H1 (cell line): ENCODE data around the gene CD38. TPM values are rescaled to one million over a fixed set of nuclear protein-coding genes. Genes with fewer than 3 reads are reported as not detected.

ENCODE experiments used
- MAFK ChIP-seq: IDR thresholded peaks from 2 replicates; pipeline ENCODE4 v1.6.1; 2012; ENCODE audit warnings: low read depth, mild to moderate bottlenecking, improper control_type of control experiment, low read length
- polyA plus RNA-seq, 7 experiments: library from polyadenylated mRNA; depleted of rRNA in 3 of 7; stranded (reverse) in 5 of 7; unstranded in 2 of 7; fragments of >200 nt in 5 of 7; fragments of 200-250 nt in 2 of 7; gene quantifications; 1 replicate in 5 of 7; 2 replicates in 1 of 7; 4 replicates in 1 of 7; pipeline versions ENCODE4 v1.2.1 to v1.2.3, GENCODE V29; 2011 to 2013; ENCODE audit warnings: missing spikeins in 2 of 7, mixed read lengths in 2 of 7
- total RNA-seq: library from RNA; stranded (reverse); fragmentation: NEBNext Ultra II Directional; extraction: Animal tissue kit (Norgen Biotek cat#: 25700); gene quantifications from 2 replicates; pipeline ENCODE4 v1.2.1, GENCODE V29; 2021
- TF ChIP-seq, protein P1 (sequence below): fragments of 300-600 bp; sonication (generic); IDR thresholded peaks from 2 replicates; pipeline ENCODE4 v1.7.1; 2012; ENCODE audit warnings: low read length, moderate library complexity, mild to moderate bottlenecking, inconsistent platforms; ENCODE audit not compliant: insufficient replicate concordance

Gene CD38
- total and polyA plus RNA-seq, 2 of the 8 experiments (the other 6 are each of a cell fraction or from before 2014, with no cell fraction given), result 0.14 to 0.24 TPM

DNA sequence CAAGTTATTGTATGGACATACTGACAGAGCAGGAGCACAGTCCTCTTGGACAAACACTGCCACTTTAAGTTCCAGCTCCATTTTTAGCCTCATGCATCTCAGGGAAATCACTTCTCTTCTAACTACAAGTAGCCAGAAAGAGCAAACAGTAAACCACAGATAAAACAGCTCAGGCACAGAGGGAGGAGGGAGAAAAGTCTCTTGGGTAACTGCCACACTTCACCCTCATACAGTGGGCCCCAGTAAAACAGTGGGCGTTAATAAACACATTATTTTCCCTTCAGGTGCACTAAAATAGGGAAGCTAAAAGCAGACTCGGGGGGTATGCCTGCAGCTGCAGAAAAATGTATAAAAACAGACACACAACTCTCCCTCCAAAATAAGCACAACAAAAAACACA is 21.6 kb downstream of the CD38 start (continued):
- TF ChIP-seq, protein P1, sequence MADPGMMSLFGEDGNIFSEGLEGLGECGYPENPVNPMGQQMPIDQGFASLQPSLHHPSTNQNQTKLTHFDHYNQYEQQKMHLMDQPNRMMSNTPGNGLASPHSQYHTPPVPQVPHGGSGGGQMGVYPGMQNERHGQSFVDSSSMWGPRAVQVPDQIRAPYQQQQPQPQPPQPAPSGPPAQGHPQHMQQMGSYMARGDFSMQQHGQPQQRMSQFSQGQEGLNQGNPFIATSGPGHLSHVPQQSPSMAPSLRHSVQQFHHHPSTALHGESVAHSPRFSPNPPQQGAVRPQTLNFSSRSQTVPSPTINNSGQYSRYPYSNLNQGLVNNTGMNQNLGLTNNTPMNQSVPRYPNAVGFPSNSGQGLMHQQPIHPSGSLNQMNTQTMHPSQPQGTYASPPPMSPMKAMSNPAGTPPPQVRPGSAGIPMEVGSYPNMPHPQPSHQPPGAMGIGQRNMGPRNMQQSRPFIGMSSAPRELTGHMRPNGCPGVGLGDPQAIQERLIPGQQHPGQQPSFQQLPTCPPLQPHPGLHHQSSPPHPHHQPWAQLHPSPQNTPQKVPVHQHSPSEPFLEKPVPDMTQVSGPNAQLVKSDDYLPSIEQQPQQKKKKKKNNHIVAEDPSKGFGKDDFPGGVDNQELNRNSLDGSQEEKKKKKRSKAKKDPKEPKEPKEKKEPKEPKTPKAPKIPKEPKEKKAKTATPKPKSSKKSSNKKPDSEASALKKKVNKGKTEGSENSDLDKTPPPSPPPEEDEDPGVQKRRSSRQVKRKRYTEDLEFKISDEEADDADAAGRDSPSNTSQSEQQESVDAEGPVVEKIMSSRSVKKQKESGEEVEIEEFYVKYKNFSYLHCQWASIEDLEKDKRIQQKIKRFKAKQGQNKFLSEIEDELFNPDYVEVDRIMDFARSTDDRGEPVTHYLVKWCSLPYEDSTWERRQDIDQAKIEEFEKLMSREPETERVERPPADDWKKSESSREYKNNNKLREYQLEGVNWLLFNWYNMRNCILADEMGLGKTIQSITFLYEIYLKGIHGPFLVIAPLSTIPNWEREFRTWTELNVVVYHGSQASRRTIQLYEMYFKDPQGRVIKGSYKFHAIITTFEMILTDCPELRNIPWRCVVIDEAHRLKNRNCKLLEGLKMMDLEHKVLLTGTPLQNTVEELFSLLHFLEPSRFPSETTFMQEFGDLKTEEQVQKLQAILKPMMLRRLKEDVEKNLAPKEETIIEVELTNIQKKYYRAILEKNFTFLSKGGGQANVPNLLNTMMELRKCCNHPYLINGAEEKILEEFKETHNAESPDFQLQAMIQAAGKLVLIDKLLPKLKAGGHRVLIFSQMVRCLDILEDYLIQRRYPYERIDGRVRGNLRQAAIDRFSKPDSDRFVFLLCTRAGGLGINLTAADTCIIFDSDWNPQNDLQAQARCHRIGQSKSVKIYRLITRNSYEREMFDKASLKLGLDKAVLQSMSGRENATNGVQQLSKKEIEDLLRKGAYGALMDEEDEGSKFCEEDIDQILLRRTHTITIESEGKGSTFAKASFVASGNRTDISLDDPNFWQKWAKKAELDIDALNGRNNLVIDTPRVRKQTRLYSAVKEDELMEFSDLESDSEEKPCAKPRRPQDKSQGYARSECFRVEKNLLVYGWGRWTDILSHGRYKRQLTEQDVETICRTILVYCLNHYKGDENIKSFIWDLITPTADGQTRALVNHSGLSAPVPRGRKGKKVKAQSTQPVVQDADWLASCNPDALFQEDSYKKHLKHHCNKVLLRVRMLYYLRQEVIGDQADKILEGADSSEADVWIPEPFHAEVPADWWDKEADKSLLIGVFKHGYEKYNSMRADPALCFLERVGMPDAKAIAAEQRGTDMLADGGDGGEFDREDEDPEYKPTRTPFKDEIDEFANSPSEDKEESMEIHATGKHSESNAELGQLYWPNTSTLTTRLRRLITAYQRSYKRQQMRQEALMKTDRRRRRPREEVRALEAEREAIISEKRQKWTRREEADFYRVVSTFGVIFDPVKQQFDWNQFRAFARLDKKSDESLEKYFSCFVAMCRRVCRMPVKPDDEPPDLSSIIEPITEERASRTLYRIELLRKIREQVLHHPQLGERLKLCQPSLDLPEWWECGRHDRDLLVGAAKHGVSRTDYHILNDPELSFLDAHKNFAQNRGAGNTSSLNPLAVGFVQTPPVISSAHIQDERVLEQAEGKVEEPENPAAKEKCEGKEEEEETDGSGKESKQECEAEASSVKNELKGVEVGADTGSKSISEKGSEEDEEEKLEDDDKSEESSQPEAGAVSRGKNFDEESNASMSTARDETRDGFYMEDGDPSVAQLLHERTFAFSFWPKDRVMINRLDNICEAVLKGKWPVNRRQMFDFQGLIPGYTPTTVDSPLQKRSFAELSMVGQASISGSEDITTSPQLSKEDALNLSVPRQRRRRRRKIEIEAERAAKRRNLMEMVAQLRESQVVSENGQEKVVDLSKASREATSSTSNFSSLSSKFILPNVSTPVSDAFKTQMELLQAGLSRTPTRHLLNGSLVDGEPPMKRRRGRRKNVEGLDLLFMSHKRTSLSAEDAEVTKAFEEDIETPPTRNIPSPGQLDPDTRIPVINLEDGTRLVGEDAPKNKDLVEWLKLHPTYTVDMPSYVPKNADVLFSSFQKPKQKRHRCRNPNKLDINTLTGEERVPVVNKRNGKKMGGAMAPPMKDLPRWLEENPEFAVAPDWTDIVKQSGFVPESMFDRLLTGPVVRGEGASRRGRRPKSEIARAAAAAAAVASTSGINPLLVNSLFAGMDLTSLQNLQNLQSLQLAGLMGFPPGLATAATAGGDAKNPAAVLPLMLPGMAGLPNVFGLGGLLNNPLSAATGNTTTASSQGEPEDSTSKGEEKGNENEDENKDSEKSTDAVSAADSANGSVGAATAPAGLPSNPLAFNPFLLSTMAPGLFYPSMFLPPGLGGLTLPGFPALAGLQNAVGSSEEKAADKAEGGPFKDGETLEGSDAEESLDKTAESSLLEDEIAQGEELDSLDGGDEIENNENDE, result no peak
- TF ChIP-seq MAFK, result no peak
